ENCODE data around the gene GPHB5.
"Not testable (repeated sequence)": the region's sequence is repeated elsewhere in the genome, so short reads cannot be mapped to it uniquely, and the experiment has no call there.

The GPHB5 gene

GRCh38 chr14:63286071-63286470, 32.7 kb downstream of the GPHB5 start:
- H3K4me3 ChIP-seq (replicated peaks in 1 of 2; ENCODE audit: low read depth in 2 of 2, low read length in 2 of 2), result no peak overlapping the region
- TF ChIP-seq CTCF (IDR thresholded peaks at IDR 0.05; ENCODE audit: low read depth, low read length), result no peak
- no peak for DNase-seq (ENCODE audit: low read depth in 2 of 2)

GRCh38 chr14:63283884-63284248, 34.9 kb downstream of the GPHB5 start:
- H3K4me3 ChIP-seq (replicated peaks in 1 of 2; ENCODE audit: low read depth in 2 of 2, low read length in 2 of 2), result no peak overlapping the region
- no peak for DNase-seq (ENCODE audit: low read depth in 2 of 2)
- no peak for TF ChIP-seq CTCF (IDR thresholded peaks at IDR 0.05; ENCODE audit: low read depth, low read length)

DNA sequence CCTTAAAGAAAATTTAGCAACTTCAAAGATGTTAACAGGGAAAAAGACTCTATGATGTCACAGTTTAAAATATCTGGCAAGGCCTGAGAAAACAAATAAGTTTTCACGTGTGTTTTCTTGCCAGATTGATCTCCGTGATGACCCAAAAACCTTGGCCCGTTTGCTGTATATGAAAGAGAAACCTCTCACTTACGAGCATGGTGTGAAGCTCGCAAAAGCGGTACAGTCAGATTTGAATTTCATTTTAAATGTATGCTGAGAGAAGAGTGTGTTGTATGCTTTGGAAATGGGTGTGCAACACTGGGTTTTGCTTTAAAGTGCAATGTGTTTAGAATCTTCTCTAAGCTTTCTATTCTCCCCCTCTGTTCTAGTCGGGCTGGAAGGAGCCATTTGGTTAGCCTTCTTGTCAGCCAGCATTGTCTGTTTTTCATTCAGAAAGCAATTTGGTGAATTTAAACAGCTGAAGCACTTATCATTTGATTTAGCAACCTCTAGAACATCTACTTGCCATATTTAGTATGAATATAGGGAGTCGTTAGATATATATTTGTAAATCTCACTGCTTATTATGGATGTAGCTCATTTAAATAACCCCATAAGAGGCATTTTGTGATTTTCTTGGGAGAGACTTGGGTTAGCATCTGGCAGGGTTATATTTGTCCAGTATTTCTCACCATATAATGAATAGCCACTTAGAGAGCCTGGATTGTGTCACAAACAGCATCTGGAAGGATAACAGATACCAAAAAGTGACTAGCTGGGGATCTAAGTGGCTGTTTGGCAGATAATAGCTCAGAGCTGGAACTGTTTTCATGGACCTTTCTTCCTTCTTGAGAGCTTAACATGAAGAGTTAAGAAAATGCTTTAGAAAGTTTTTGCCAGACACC, 35.5 kb downstream of the GPHB5 start:
- H3K4me3 ChIP-seq (replicated peaks in 1 of 2; ENCODE audit: low read depth in 2 of 2, low read length in 2 of 2), result no peak overlapping the region
- no peak for DNase-seq (ENCODE audit: low read depth in 2 of 2)
- TF ChIP-seq CTCF (IDR thresholded peaks at IDR 0.05; ENCODE audit: low read depth, low read length), result no peak

DNA sequence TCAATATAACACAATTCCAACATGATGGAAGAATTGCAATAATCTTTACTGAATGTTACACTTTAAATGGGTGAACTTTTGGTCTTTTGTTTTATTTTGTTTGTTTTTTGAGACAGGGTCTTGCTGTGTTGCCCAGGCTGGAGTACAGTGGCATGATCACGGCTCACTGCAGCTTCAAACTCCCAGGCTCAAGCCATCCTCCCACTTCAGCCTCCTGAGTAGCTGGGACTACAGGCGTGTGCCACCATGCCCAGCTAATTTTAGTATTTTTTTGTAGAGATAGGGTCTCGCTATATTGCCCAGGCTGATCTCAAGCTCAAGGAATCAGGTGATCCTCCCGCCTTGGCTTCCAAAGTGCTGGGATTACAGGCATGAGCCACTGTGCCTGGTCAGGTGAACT, 38.8 kb downstream of the GPHB5 start:
- DNase-seq (ENCODE audit: low read depth in 2 of 2); H3K4me3 ChIP-seq (replicated peaks in 1 of 2; ENCODE audit: low read depth in 2 of 2, low read length in 2 of 2): not testable (repeated sequence)

GRCh38 chr14:63277591-63278183, 41.0 kb downstream of the GPHB5 start:
- peak in 1 of 2 donors; percentile 20 for DNase-seq (ENCODE audit: low read depth in 2 of 2)
- no peak for TF ChIP-seq CTCF (IDR thresholded peaks at IDR 0.05; ENCODE audit: low read depth, low read length)
- H3K4me3 ChIP-seq (replicated peaks in 1 of 2; ENCODE audit: low read depth in 2 of 2, low read length in 2 of 2), result no peak overlapping the region

DNA sequence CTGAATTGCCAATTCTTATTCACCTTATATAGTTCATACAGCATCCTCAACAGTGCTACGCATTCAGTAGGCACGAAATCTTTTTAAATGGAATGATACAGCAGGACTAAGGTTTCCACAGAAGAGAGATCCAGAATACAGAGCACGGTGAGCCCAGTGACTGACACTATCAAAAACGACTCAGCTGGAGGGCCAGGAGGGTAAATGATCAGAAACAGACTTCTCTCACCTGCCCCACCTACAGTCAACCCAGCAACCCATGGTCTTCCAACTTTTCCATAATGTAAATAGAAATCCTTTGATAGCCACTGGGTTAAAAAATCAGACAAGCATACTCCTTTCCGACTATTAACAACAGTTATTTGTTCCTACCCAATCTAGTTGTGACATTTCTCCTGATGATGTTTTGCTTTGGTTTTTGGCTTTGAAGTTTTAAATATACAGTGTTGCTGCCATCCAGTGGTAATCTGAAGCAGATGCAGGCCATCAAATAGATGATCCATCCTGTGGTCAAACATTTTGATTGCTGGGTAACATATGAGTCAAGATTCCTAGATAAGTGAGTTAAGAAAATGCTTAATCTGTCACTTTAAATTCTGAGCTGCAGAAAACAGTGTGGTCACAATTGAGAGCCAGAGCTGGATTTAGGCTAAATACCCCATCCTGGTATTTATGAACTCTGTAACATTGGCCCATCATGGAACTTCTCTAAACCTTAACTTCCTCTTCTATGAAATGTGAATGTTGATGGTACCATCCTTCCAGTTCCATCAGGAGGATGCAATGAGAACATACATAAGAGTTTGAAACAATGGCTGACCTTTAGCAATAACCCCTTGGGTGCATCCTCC, 42.0 kb downstream of the GPHB5 start:
- TF ChIP-seq CTCF (IDR thresholded peaks at IDR 0.05; ENCODE audit: low read depth, low read length), result peak; percentile 77
- DNase-seq (ENCODE audit: low read depth in 2 of 2), result peak; percentile 73 to 79
- H3K4me3 ChIP-seq (replicated peaks in 1 of 2; ENCODE audit: low read depth in 2 of 2, low read length in 2 of 2), result no peak overlapping the region

GRCh38 chr14:63276016-63276415, 42.7 kb downstream of the GPHB5 start:
- DNase-seq (ENCODE audit: low read depth in 2 of 2), result no peak

More at GRCh38 chr14:63276016-63276415, 42.7 kb downstream of the GPHB5 start:
- TF ChIP-seq CTCF (IDR thresholded peaks at IDR 0.05; ENCODE audit: low read depth, low read length), result no peak
- H3K4me3 ChIP-seq (replicated peaks in 1 of 2; ENCODE audit: low read depth in 2 of 2, low read length in 2 of 2), result no peak overlapping the region

Data from cardiac fibroblast (primary cell).